K562 (cell line): ENCODE results near the gene RPS6KA2. TPM values are rescaled to one million over a fixed set of nuclear protein-coding genes. Genes with fewer than 3 reads are reported as not detected.

Source experiments
- CXXC5 ChIP-seq: fragments of 250-450 bp; sonication (Bioruptor Pico); IDR thresholded peaks from 2 replicates; pipeline ENCODE4 v1.8.0; 2022; ENCODE audit warnings: inconsistent platforms, mild to moderate bottlenecking, moderate library complexity
- ESRRA ChIP-seq: fragments of 450-650 bp; IDR thresholded peaks from 2 replicates; pipeline ENCODE4 v1.6.1; 2014; ENCODE audit warnings: low read depth, mild to moderate bottlenecking, moderate library complexity, borderline replicate concordance
- ETV5 ChIP-seq: sonication (generic); formaldehyde crosslinking; IDR thresholded peaks from 2 replicates; pipeline ENCODE4 v1.4.0; 2020; ENCODE audit warnings: low read depth, mild to moderate bottlenecking, missing genetic modification reagents
- FOSL1 ChIP-seq: fragments of 200-800 bp; sonication (Bioruptor generic); conservative IDR thresholded peaks from 2 replicates; pipeline ENCODE4 v1.6.1; 2016; ENCODE audit warnings: missing genetic modification characterization, missing compliant biosample characterization
- JUN ChIP-seq, 2 experiments: sonication (generic) in 1 of 2; formaldehyde crosslinking in 1 of 2; IDR thresholded peaks; 2 replicates each; pipeline versions ENCODE4 v1.6.1 to v1.8.0; 2012 to 2022; ENCODE audit warnings: borderline replicate concordance in 2 of 2, mild to moderate bottlenecking in 2 of 2, improper control_type of control experiment in 1 of 2, low read depth in 1 of 2, low read length in 1 of 2, missing genetic modification reagents in 1 of 2
- KDM1A ChIP-seq, 2 experiments: fragments of 450-650 bp; IDR thresholded peaks; 2 replicates each; pipeline ENCODE4 v1.6.1; 2016; ENCODE audit warnings: mild to moderate bottlenecking in 2 of 2
- L3MBTL2 ChIP-seq: fragments of 450-650 bp; IDR thresholded peaks from 2 replicates; pipeline ENCODE4 v1.6.1; 2016; ENCODE audit warnings: mild to moderate bottlenecking, moderate library complexity
- MCM3 ChIP-seq: fragments of 450-650 bp; IDR thresholded peaks from 2 replicates; pipeline ENCODE4 v1.6.1; 2016
- NFE2 ChIP-seq: IDR thresholded peaks from 2 replicates; pipeline ENCODE4 v1.6.1; 2014; ENCODE audit warnings: antibody characterized with exemption, low read depth
- NR2C1 ChIP-seq, 2 experiments: fragments of 450-650 bp; IDR thresholded peaks; 2 replicates each; pipeline ENCODE4 v1.6.1; 2017; ENCODE audit warnings: mild to moderate bottlenecking in 2 of 2, antibody characterized with exemption in 1 of 2, inconsistent platforms in 1 of 2, missing compliant biosample characterization in 1 of 2, missing genetic modification characterization in 1 of 2
- SAFB ChIP-seq: fragments of 200-400 bp; formaldehyde crosslinking; IDR thresholded peaks from 2 replicates; pipeline ENCODE4 v1.6.1; 2017; ENCODE audit warnings: low read depth, low read length, borderline replicate concordance
- SMARCA5 ChIP-seq: fragments of 450-650 bp; IDR thresholded peaks from 2 replicates; pipeline ENCODE4 v1.6.1; 2016
- ZBTB17 ChIP-seq: fragments of 450-650 bp; formaldehyde crosslinking; IDR thresholded peaks from 2 replicates; pipeline ENCODE4 v1.4.0; 2020; ENCODE audit warnings: mild to moderate bottlenecking
- ZNF253 ChIP-seq: fragments of 250-450 bp; sonication (Bioruptor Pico); conservative IDR thresholded peaks from 2 replicates; pipeline ENCODE4 v1.6.1; 2021; ENCODE audit warnings: mild to moderate bottlenecking
- ZNF263 ChIP-seq: sonication (generic); formaldehyde crosslinking; IDR thresholded peaks from 2 replicates; pipeline ENCODE4 v1.8.0; 2022; ENCODE audit warnings: mild to moderate bottlenecking, missing genetic modification reagents, borderline replicate concordance
- ZNF316 ChIP-seq: fragments of 450-650 bp; IDR thresholded peaks from 2 replicates; pipeline ENCODE4 v1.6.1; 2016
- ZNF354B ChIP-seq: fragments of 250-450 bp; sonication (Bioruptor Pico); IDR thresholded peaks from 2 replicates; pipeline ENCODE4 v1.4.0; 2020
- polyA plus RNA-seq, 8 experiments: library from polyadenylated mRNA; depleted of rRNA in 4 of 8; stranded (reverse) in 5 of 8; unstranded in 3 of 8; fragments of >200 nt; fragmentation: Nextera tagmentation in 2 of 8; fragmentation: Illumina TruSeq in 1 of 8; extraction: Ambion mirVana in 2 of 8; extraction: Trizol in 1 of 8; gene quantifications; 2 replicates each; pipeline versions ENCODE4 v1.2.1 to v1.2.3, GENCODE V29; 2011 to 2014; ENCODE audit warnings: inconsistent platforms in 1 of 8, missing spikeins in 1 of 8
- total RNA-seq, 7 experiments: library from RNA; depleted of rRNA in 6 of 7; stranded (reverse); fragments of >200 nt in 6 of 7; fragmentation: Illumina TruSeq in 2 of 7; extraction: Trizol in 2 of 7; gene quantifications; 2 replicates each; pipeline versions ENCODE4 v1.2.1 to v1.2.3, GENCODE V29; 2011 to 2021; ENCODE audit warnings: low replicate concordance in 1 of 7
- TF ChIP-seq, protein P1 (sequence below): fragments of 450-650 bp; conservative IDR thresholded peaks from 2 replicates; pipeline ENCODE4 v1.6.1; 2016; ENCODE audit warnings: missing genetic modification characterization, low read depth, mild to moderate bottlenecking, missing compliant biosample characterization, moderate library complexity
- TF ChIP-seq, protein P2 (sequence below): fragments of 450-650 bp; IDR thresholded peaks from 2 replicates; pipeline ENCODE4 v1.6.1; 2016; ENCODE audit warnings: mild to moderate bottlenecking
- TF ChIP-seq, protein P3 (sequence below): conservative IDR thresholded peaks from 2 replicates; pipeline ENCODE4 v1.6.1; 2011; ENCODE audit warnings: low read depth, mild to moderate bottlenecking, low read length; ENCODE audit not compliant: control insufficient read depth
- TF ChIP-seq, protein P4 (sequence below): fragments of 450-650 bp; IDR thresholded peaks from 2 replicates; pipeline ENCODE4 v1.6.1; 2018; ENCODE audit warnings: mild to moderate bottlenecking, low read depth; ENCODE audit not compliant: partially characterized antibody

The RPS6KA2 gene
- total and polyA plus RNA-seq, 9 of the 15 experiments (the other 6 are each of a cell fraction or from before 2014, with no cell fraction given), result 0.29 to 1.00 (median 0.53) TPM

DNA sequence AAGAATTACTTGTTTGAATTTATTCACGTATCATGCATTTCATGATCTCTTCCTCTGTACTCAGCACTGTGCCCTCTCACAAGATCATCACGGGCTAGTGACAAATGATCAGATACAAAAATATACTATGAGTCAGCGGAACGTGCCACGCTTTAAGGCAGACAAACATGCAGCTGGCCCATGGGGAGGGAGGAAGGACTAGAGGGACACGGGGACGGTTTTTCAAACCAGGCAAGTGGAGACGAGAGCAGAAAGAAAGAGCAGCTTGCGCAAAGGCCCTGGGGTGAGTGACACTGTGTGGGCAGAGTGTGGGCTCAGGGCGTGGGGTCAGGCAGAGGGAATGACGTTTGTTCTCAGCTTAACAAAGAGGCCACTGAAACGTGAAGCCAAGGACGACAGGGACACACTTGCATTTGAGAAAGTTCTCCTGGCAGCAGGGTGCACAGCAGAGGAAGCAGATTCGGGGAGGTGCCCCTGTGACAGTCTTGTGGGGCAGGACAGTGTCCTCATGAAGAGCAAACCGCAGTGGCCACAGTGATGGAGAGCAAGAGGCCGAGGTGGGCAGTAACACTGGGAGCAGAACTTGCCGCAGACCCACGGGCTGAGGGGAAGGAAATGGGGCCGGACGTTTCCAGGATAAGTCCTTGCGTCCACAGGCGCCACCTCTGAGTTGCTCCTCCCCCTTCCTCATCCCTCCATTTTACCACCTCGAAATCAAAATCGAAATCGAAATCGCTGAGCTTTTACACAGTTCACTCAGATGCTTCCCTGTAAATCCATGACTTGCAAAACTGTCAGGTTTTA, 6.9 kb upstream of the RPS6KA2 start (continued):
- TF ChIP-seq, protein P1, sequence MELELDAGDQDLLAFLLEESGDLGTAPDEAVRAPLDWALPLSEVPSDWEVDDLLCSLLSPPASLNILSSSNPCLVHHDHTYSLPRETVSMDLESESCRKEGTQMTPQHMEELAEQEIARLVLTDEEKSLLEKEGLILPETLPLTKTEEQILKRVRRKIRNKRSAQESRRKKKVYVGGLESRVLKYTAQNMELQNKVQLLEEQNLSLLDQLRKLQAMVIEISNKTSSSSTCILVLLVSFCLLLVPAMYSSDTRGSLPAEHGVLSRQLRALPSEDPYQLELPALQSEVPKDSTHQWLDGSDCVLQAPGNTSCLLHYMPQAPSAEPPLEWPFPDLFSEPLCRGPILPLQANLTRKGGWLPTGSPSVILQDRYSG (tag), result no peak
- TF ChIP-seq ZBTB17 (CRISPR knock-in tag) (peak; percentile 99), ZNF316 (peak; percentile 88), FOSL1 (tag) (peak; percentile 84), L3MBTL2 (no peak), MCM3 (no peak), ZNF263 (no peak), JUN (IDR thresholded peaks at IDR 0.05; ENCODE audit: borderline replicate concordance, low read depth, low read length) (peak; percentile 57; the same call in 1 of the 2 replicates), JUN (CRISPR knock-in tag; IDR thresholded peaks at IDR 0.05; ENCODE audit: borderline replicate concordance) (no peak), ETV5 (CRISPR knock-in tag) (no peak), ESRRA (no peak), CXXC5 (no peak), NFE2 (peak; percentile 86), ZNF253 (no peak), SAFB (no peak), SMARCA5 (peak; percentile 83; the same call in 1 of the 2 replicates), ZNF354B (CRISPR knock-in tag) (no peak), NR2C1 (IDR thresholded peaks at IDR 0.05) (no peak), NR2C1 (tag; IDR thresholded peaks at IDR 0.05) (no peak), KDM1A (IDR thresholded peaks at IDR 0.05) (0 out of 4 replicates have a peak, but pooled peaks of 1 of the 2 experiments have one; percentile 9)
- TF ChIP-seq, protein P2, sequence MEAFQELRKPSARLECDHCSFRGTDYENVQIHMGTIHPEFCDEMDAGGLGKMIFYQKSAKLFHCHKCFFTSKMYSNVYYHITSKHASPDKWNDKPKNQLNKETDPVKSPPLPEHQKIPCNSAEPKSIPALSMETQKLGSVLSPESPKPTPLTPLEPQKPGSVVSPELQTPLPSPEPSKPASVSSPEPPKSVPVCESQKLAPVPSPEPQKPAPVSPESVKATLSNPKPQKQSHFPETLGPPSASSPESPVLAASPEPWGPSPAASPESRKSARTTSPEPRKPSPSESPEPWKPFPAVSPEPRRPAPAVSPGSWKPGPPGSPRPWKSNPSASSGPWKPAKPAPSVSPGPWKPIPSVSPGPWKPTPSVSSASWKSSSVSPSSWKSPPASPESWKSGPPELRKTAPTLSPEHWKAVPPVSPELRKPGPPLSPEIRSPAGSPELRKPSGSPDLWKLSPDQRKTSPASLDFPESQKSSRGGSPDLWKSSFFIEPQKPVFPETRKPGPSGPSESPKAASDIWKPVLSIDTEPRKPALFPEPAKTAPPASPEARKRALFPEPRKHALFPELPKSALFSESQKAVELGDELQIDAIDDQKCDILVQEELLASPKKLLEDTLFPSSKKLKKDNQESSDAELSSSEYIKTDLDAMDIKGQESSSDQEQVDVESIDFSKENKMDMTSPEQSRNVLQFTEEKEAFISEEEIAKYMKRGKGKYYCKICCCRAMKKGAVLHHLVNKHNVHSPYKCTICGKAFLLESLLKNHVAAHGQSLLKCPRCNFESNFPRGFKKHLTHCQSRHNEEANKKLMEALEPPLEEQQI, result no peak
- TF ChIP-seq, protein P3, sequence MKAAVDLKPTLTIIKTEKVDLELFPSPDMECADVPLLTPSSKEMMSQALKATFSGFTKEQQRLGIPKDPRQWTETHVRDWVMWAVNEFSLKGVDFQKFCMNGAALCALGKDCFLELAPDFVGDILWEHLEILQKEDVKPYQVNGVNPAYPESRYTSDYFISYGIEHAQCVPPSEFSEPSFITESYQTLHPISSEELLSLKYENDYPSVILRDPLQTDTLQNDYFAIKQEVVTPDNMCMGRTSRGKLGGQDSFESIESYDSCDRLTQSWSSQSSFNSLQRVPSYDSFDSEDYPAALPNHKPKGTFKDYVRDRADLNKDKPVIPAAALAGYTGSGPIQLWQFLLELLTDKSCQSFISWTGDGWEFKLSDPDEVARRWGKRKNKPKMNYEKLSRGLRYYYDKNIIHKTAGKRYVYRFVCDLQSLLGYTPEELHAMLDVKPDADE, result no peak
- TF ChIP-seq, protein P4, sequence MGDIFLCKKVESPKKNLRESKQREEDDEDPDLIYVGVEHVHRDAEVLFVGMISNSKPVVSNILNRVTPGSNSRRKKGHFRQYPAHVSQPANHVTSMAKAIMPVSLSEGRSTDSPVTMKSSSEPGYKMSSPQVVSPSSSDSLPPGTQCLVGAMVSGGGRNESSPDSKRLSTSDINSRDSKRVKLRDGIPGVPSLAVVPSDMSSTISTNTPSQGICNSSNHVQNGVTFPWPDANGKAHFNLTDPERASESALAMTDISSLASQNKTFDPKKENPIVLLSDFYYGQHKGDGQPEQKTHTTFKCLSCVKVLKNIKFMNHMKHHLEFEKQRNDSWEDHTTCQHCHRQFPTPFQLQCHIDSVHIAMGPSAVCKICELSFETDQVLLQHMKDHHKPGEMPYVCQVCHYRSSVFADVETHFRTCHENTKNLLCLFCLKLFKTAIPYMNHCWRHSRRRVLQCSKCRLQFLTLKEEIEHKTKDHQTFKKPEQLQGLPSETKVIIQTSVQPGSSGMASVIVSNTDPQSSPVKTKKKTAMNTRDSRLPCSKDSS, result no peak
